Astrocyte (in vitro differentiated cells and primary cell): ENCODE data around the gene QRFPR. TPM values are rescaled to one million over a fixed set of nuclear protein-coding genes. Genes with fewer than 3 reads are reported as not detected.

ENCODE experiments used
- DNase-seq: peaks from one replicate; pipeline ENCODE4 v3.0.0-alpha.2; 2010; ENCODE audit warnings: low read depth
- FAIRE-seq: peaks from 2 replicates; lab custom pipeline; 2011; peaks lifted over from hg19 to GRCh38; lab: Jason Lieb, UNC
- H2AFZ ChIP-seq: 2 replicates; pipeline ENCODE4 v1.6.0; 2012; ENCODE audit warnings: low read depth, low read length, inconsistent platforms
- H3K27ac ChIP-seq: 2 replicates; pipeline ENCODE4 v1.5.1; 2011; ENCODE audit warnings: low read depth, low read length, inconsistent platforms
- H3K27me3 ChIP-seq: 2 replicates; pipeline ENCODE4 v1.6.0; 2011; ENCODE audit warnings: low read length, inconsistent platforms; ENCODE audit not compliant: insufficient read depth
- H3K36me3 ChIP-seq: 2 replicates; pipeline ENCODE4 v1.5.1; 2011; ENCODE audit warnings: low read length, inconsistent platforms; ENCODE audit not compliant: insufficient read depth
- H3K4me1 ChIP-seq: 2 replicates; pipeline ENCODE4 v1.5.1; 2011; ENCODE audit warnings: low read length, inconsistent platforms; ENCODE audit not compliant: insufficient read depth
- H3K4me2 ChIP-seq: 2 replicates; pipeline ENCODE4 v1.6.0; 2012; ENCODE audit warnings: low read length, inconsistent platforms
- H3K4me3 ChIP-seq: 2 replicates; pipeline ENCODE4 v1.5.1; 2011; ENCODE audit warnings: low read depth, mild to moderate bottlenecking, low read length, inconsistent platforms; ENCODE audit not compliant: insufficient read depth
- H3K79me2 ChIP-seq: 2 replicates; pipeline ENCODE4 v1.6.0; 2012; ENCODE audit warnings: mild to moderate bottlenecking, low read length, inconsistent platforms; ENCODE audit not compliant: insufficient read depth
- H3K9ac ChIP-seq: 2 replicates; pipeline ENCODE4 v1.6.0; 2012; ENCODE audit warnings: mild to moderate bottlenecking, low read length, inconsistent platforms
- H3K9me3 ChIP-seq: 2 replicates; pipeline ENCODE4 v1.5.1; 2012; ENCODE audit warnings: low read depth, mild to moderate bottlenecking, low read length, inconsistent platforms; ENCODE audit not compliant: insufficient read depth
- H4K20me1 ChIP-seq: 2 replicates; pipeline ENCODE4 v1.6.0; 2012; ENCODE audit warnings: low read length, inconsistent platforms; ENCODE audit not compliant: insufficient read depth
- H3K27ac Mint-ChIP-seq: one replicate; pipeline ENCODE4 v1.8.0; 2021; ENCODE audit warnings: mild to moderate bottlenecking, mixed read lengths; ENCODE audit not compliant: unreplicated experiment
- H3K27me3 Mint-ChIP-seq: one replicate; pipeline ENCODE4 v1.8.0; 2021; ENCODE audit warnings: low read depth, mixed read lengths; ENCODE audit not compliant: unreplicated experiment
- H3K36me3 Mint-ChIP-seq: one replicate; pipeline ENCODE4 v1.8.0; 2021; ENCODE audit warnings: low read depth, mixed read lengths; ENCODE audit not compliant: unreplicated experiment
- H3K4me1 Mint-ChIP-seq: one replicate; pipeline ENCODE4 v1.8.0; 2021; ENCODE audit warnings: low read depth, mixed read lengths; ENCODE audit not compliant: unreplicated experiment
- H3K4me3 Mint-ChIP-seq: one replicate; pipeline ENCODE4 v1.8.0; 2021; ENCODE audit warnings: mild to moderate bottlenecking, moderate library complexity, mixed read lengths; ENCODE audit not compliant: unreplicated experiment
- H3K9me3 Mint-ChIP-seq: one replicate; pipeline ENCODE4 v1.8.0; 2021; ENCODE audit warnings: mild to moderate bottlenecking, mixed read lengths; ENCODE audit not compliant: unreplicated experiment
- EZH2 ChIP-seq: IDR thresholded peaks from 2 replicates; pipeline ENCODE4 v1.6.1; 2012; ENCODE audit warnings: mild to moderate bottlenecking, low read length, inconsistent platforms; ENCODE audit not compliant: insufficient read depth
- total RNA-seq: library from RNA; stranded (reverse); gene quantifications from 2 replicates; pipeline ENCODE4 v1.2.1, GENCODE V29; 2021
- TF ChIP-seq, protein P1 (sequence below): IDR thresholded peaks from 2 replicates; pipeline ENCODE4 v1.5.1; 2011; ENCODE audit warnings: low read depth, mild to moderate bottlenecking, inconsistent platforms, low read length, moderate library complexity; ENCODE audit not compliant: insufficient read depth

QRFPR gene
- total RNA-seq, 1 donor from 2014 or later, result not detected

DNA sequence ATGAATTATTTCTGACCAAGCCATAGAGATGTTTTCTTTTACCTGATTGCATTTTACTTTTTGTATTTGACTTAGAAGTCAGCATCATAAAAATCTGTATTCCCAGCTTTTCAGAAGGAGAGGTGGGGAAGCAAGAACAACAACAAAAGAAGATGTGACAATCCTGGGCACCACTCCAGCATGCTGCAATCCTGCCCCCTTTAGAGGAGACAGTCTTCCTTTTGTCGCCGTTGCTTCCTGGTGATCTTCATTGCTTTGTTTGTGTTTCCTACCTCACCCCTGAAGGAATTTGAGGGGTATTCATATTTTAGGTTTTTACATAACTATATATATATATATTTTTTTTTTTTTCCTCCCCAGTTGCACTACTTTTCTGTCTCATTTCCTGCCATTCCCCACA is 3.7 kb downstream of the QRFPR start:
- Histone ChIP-seq H3K9me3 (no peaks in the 10 kb centered on the region), H3K36me3 (no peaks in the 10 kb centered on the region), H4K20me1 (no peaks in the 10 kb centered on the region), H3K9ac (no peak overlapping the region), H2AFZ (no peak overlapping the region), H3K4me3 (no peak overlapping the region), H3K4me1 (no peaks in the 10 kb centered on the region), H3K79me2 (no peaks in the 10 kb centered on the region), H3K4me2 (no peak overlapping the region), H3K27ac (no peak overlapping the region), H3K27me3 (peaks cover 26% of the 10 kb centered on the region)
- no peak for TF ChIP-seq EZH2
- TF ChIP-seq, protein P1, sequence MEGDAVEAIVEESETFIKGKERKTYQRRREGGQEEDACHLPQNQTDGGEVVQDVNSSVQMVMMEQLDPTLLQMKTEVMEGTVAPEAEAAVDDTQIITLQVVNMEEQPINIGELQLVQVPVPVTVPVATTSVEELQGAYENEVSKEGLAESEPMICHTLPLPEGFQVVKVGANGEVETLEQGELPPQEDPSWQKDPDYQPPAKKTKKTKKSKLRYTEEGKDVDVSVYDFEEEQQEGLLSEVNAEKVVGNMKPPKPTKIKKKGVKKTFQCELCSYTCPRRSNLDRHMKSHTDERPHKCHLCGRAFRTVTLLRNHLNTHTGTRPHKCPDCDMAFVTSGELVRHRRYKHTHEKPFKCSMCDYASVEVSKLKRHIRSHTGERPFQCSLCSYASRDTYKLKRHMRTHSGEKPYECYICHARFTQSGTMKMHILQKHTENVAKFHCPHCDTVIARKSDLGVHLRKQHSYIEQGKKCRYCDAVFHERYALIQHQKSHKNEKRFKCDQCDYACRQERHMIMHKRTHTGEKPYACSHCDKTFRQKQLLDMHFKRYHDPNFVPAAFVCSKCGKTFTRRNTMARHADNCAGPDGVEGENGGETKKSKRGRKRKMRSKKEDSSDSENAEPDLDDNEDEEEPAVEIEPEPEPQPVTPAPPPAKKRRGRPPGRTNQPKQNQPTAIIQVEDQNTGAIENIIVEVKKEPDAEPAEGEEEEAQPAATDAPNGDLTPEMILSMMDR, result no peak
- DNase-seq (no peak), FAIRE-seq (no peak)
- Mint-ChIP-seq H3K27me3 (peaks cover 33% of the 10 kb centered on the region), H3K9me3 (peaks cover 2% of the 10 kb centered on the region), H3K27ac (no peak overlapping the region), H3K36me3 (no peaks in the 10 kb centered on the region), H3K4me1 (peaks cover 10% of the 10 kb centered on the region), H3K4me3 (no peak overlapping the region)

DNA sequence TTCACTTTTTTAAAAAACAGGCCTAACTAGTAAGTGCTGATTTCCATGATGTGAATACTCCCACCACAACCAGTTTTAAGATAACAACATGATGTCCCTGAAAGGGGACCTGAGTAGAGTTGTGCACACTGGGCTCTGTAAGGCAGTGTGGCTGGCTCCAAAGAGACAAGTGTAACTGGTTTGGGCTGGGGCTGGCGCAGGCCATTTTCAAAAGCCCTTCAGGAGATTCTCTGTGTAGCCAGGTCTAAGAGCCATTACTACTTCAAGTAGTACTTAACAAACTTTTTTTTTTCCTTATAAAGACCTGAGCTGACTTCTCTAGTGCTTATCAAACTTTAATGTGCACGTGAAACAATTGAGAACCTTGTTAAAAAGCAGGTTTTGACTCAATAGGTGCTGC is 4.3 kb downstream of the QRFPR start:
- Histone ChIP-seq H3K4me1 (no peaks in the 10 kb centered on the region), H3K4me3 (no peak overlapping the region), H2AFZ (no peak overlapping the region), H3K9me3 (no peaks in the 10 kb centered on the region), H4K20me1 (no peaks in the 10 kb centered on the region), H3K27ac (no peak overlapping the region), H3K36me3 (no peaks in the 10 kb centered on the region), H3K79me2 (no peaks in the 10 kb centered on the region), H3K9ac (no peak overlapping the region), H3K27me3 (peaks cover 25% of the 10 kb centered on the region), H3K4me2 (no peak overlapping the region)
- FAIRE-seq (no peak), DNase-seq (no peak)
- Mint-ChIP-seq H3K27ac (no peak overlapping the region), H3K4me1 (peaks cover 10% of the 10 kb centered on the region), H3K4me3 (no peak overlapping the region), H3K36me3 (no peaks in the 10 kb centered on the region), H3K27me3 (peaks cover 27% of the 10 kb centered on the region), H3K9me3 (peaks cover 2% of the 10 kb centered on the region)
- TF ChIP-seq EZH2, result no peak
- TF ChIP-seq, protein P1, result no peak

DNA sequence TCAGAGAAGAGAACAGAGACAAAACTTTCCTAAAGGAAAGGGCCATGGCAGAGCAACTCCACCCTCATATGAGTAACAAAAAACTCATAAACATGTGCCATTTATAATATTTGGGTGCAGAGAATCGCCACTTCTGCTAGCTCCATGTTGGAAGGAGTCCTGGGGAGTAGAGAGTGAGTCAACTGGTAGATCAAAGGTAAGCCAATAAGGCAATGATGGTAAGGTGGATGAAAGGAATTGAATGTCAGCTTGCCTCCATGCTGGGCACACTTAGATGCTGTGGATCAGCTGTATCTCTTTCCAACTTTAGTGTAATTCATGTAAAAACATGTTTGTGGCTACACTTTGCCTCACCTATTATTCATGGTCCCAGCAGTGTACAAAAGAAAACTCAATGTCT is 4.7 kb downstream of the QRFPR start:
- Histone ChIP-seq H3K4me1 (no peaks in the 10 kb centered on the region), H2AFZ (no peak overlapping the region), H3K27ac (no peak overlapping the region), H4K20me1 (no peaks in the 10 kb centered on the region), H3K36me3 (no peaks in the 10 kb centered on the region), H3K9ac (no peak overlapping the region), H3K9me3 (no peaks in the 10 kb centered on the region), H3K4me3 (no peak overlapping the region), H3K27me3 (peaks cover 20% of the 10 kb centered on the region), H3K79me2 (no peaks in the 10 kb centered on the region), H3K4me2 (no peak overlapping the region)
- no peak for FAIRE-seq
- no peak for DNase-seq
- Mint-ChIP-seq H3K4me3 (no peak overlapping the region), H3K36me3 (no peaks in the 10 kb centered on the region), H3K27ac (no peak overlapping the region), H3K27me3 (peaks cover 23% of the 10 kb centered on the region), H3K9me3 (peaks cover 2% of the 10 kb centered on the region), H3K4me1 (peaks cover 10% of the 10 kb centered on the region)
- TF ChIP-seq EZH2, result no peak
- TF ChIP-seq, protein P1, result no peak
